NB4 (cell line): Measurements from ENCODE around the gene SMC1B.

Experiments used
- CTCF ChIP-seq: IDR thresholded peaks from one replicate; pipeline ENCODE4 v1.5.1; 2012; ENCODE audit warnings: low read depth, low read length
- POLR2A ChIP-seq: IDR thresholded peaks from 2 replicates; pipeline ENCODE4 v1.6.1; 2011; ENCODE audit warnings: mild to moderate bottlenecking; ENCODE audit not compliant: insufficient read length; ENCODE audit errors: extremely low read depth

- TF ChIP-seq CTCF, result no peak
- no peak for TF ChIP-seq POLR2A
Observed at GRCh38 chr22:45303181-45303580, 110.2 kb downstream of the SMC1B start.
